Measurements from ENCODE around the gene PRKCH.

DNA sequence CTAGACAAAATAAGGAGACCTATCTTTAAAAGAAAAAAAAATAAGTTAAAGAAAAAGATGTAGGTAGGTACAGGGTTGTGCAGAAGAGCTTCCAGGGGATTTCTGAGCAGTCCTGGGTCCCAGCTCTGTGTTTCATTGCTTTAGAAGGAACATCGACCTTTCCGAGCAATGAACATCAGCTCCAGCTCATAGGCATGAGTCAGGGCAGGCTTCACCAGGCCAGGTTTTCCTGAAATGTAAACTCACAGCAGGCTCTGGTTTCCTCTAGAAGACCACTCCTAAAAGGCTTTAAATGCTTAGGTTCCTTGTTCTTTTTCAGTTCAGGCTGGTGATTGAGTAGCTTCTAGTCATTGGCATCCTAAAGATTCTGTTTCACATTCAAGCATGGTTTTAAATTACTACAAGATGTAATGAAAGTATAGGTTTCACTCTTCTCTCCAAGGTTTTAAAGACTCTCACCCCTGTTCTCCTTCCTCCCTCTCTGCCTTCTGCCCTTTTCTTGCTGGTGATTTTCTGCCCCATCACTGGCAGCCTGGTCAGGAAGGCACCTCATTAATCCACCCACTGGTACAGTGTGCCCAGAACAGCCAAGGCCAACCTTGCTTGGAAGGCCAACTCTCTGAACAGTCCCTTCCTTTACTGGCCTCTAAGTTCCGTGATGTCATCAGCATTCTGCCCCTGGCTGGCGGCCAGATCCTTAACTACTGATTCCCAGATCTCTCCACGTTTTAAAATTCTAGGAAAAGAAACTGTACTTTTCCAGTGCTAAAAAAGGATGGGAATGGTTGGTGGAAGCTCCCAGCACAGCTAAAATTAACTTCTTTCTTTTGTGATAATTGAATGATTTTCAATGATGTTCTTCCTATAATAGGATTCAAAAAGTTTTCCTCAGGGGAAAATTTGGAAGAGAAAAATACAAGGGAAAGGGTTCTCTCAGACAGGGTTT is 264.5 kb downstream of the PRKCH start:
- TF ChIP-seq, protein P1, sequence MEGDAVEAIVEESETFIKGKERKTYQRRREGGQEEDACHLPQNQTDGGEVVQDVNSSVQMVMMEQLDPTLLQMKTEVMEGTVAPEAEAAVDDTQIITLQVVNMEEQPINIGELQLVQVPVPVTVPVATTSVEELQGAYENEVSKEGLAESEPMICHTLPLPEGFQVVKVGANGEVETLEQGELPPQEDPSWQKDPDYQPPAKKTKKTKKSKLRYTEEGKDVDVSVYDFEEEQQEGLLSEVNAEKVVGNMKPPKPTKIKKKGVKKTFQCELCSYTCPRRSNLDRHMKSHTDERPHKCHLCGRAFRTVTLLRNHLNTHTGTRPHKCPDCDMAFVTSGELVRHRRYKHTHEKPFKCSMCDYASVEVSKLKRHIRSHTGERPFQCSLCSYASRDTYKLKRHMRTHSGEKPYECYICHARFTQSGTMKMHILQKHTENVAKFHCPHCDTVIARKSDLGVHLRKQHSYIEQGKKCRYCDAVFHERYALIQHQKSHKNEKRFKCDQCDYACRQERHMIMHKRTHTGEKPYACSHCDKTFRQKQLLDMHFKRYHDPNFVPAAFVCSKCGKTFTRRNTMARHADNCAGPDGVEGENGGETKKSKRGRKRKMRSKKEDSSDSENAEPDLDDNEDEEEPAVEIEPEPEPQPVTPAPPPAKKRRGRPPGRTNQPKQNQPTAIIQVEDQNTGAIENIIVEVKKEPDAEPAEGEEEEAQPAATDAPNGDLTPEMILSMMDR (IDR thresholded peaks at IDR 0.05), result no peak
- TF ChIP-seq POLR2A (IDR thresholded peaks at IDR 0.05) (no peak), POLR2AphosphoS5 (IDR thresholded peaks at IDR 0.05) (peak in 3 of 4 donors; percentile 11 to 61 (median 26))

Measured in sigmoid colon (tissue), 4 donors.